ENCODE measurements around the gene PRSS27. TPM values are rescaled to one million over a fixed set of nuclear protein-coding genes. Genes with fewer than 3 reads are reported as not detected.

PRSS27 gene
- total RNA-seq, 3 donors from 2014 or later (not counting 1 experiment from before 2014, with no cell fraction given): 0.42 to 1.3 (median 1.2) TPM

GRCh38 chr16:2742323-2743006 lies 22.4 kb upstream of the PRSS27 start:
- ATAC-seq: no peak
- TF ChIP-seq, protein P1, sequence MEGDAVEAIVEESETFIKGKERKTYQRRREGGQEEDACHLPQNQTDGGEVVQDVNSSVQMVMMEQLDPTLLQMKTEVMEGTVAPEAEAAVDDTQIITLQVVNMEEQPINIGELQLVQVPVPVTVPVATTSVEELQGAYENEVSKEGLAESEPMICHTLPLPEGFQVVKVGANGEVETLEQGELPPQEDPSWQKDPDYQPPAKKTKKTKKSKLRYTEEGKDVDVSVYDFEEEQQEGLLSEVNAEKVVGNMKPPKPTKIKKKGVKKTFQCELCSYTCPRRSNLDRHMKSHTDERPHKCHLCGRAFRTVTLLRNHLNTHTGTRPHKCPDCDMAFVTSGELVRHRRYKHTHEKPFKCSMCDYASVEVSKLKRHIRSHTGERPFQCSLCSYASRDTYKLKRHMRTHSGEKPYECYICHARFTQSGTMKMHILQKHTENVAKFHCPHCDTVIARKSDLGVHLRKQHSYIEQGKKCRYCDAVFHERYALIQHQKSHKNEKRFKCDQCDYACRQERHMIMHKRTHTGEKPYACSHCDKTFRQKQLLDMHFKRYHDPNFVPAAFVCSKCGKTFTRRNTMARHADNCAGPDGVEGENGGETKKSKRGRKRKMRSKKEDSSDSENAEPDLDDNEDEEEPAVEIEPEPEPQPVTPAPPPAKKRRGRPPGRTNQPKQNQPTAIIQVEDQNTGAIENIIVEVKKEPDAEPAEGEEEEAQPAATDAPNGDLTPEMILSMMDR (IDR thresholded peaks at IDR 0.05): no peak
- no peak overlapping the region for H3K27ac Mint-ChIP-seq

DNA sequence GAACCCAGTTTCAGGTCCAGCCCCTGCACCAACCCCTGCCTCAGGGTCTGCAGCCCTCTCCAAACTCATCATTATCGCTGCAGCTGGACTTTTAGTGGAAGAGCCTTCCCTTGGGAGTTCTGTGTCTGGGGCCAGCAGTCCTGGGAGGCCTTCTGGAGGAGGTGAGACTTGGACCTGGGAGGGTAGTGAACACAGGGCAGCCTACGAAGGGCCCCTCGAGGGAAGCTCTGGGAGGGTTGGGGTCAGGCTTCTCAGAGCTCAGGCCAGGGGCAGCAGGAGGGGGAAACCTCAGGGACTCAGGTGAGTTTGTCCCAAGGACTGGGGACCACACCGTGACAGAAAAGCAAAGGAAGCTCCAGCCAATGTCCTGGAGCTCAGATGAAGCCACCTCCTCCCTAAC lies 21.1 kb upstream of the PRSS27 start:
- Mint-ChIP-seq H3K4me1 (no peaks in the 10 kb centered on the region), H3K4me3 (no peak overlapping the region), H3K27ac (no peak overlapping the region), H3K9me3 (no peaks in the 10 kb centered on the region), H3K36me3 (no peaks in the 10 kb centered on the region), H3K27me3 (ENCODE audit: low read depth in 2 of 2) (peaks cover 0 to 2% of the 10 kb centered on the region in 2 donors)
- no peak overlapping the region for H3K4me3 ChIP-seq (ENCODE audit: low read length)
- no peak for ATAC-seq
- TF ChIP-seq, protein P1 (IDR thresholded peaks at IDR 0.05): no peak
- no peaks in the 10 kb centered on the region for H3K27me3 ChIP-seq (ENCODE audit: control insufficient read depth, insufficient read depth, low read length)
- no peak for DNase-seq
- 86% methylated on average over 4 of the region's 4 CpGs for whole genome bisulfite sequencing (ENCODE audit: insufficient coverage)
- no peak overlapping the region for H3K27ac ChIP-seq (ENCODE audit: low read length)
- H3K9me3 ChIP-seq (ENCODE audit: control insufficient read depth, insufficient read depth, low read length): no peaks in the 10 kb centered on the region
- no peaks in the 10 kb centered on the region for H3K4me1 ChIP-seq (ENCODE audit: control insufficient read depth, insufficient read depth, low read length)
- no peaks in the 10 kb centered on the region for H3K36me3 ChIP-seq (ENCODE audit: control insufficient read depth, insufficient read depth, low read length)
- intact Hi-C loops (cut with micrococcal nuclease): no loop called here

More at GRCh38 chr16:2742323-2743006, 22.4 kb upstream of the PRSS27 start:
- H3K4me1 Mint-ChIP-seq: no peaks in the 10 kb centered on the region
- no peaks in the 10 kb centered on the region for H3K9me3 Mint-ChIP-seq
- H3K27me3 Mint-ChIP-seq (ENCODE audit: low read depth in 2 of 2): peaks cover 0 to 2% of the 10 kb centered on the region in 2 donors
- no peak for DNase-seq
- Histone ChIP-seq H3K9me3 (ENCODE audit: control insufficient read depth, insufficient read depth, low read length) (no peaks in the 10 kb centered on the region), H3K36me3 (ENCODE audit: control insufficient read depth, insufficient read depth, low read length) (no peaks in the 10 kb centered on the region), H3K4me1 (ENCODE audit: control insufficient read depth, insufficient read depth, low read length) (no peaks in the 10 kb centered on the region), H3K27me3 (ENCODE audit: control insufficient read depth, insufficient read depth, low read length) (no peaks in the 10 kb centered on the region), H3K4me3 (ENCODE audit: low read length) (no peak overlapping the region), H3K27ac (ENCODE audit: low read length) (no peak overlapping the region)
- H3K36me3 Mint-ChIP-seq: no peaks in the 10 kb centered on the region
- 95% methylated on average over 12 of the region's 12 CpGs for WGBS (ENCODE audit: insufficient coverage)
- H3K4me3 Mint-ChIP-seq: no peak overlapping the region
- intact Hi-C loops (cut with micrococcal nuclease): no loop called here

DNA sequence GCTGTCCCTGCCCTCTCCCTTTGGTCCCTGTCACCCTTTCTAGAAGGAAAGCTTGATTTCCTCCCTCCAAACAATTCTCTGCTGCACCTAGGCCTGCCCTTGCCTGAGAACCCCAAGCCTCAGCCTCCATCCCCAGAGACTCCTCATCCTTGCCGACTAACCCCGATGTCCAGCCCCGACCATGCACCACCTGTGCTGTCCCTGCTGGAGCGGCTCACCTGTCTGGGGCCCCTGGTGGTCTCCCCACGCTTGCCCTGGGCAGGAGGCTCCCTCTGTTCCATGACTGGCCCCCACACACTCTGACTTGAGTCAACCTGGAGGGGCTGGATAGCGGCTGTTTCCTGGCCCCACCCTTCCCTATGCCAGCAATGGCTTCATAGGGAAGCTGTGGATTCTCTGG lies 20.5 kb upstream of the PRSS27 start:
- 90% methylated on average over 6 of the region's 6 CpGs for WGBS (ENCODE audit: insufficient coverage)
- Mint-ChIP-seq H3K9me3 (no peaks in the 10 kb centered on the region), H3K27ac (no peak overlapping the region), H3K4me3 (no peak overlapping the region), H3K4me1 (no peaks in the 10 kb centered on the region), H3K36me3 (no peaks in the 10 kb centered on the region), H3K27me3 (ENCODE audit: low read depth in 2 of 2) (peaks cover 0 to 1% of the 10 kb centered on the region in 2 donors)
- TF ChIP-seq, protein P1 (IDR thresholded peaks at IDR 0.05): no peak
- Histone ChIP-seq H3K27ac (ENCODE audit: low read length) (no peak overlapping the region), H3K36me3 (ENCODE audit: control insufficient read depth, insufficient read depth, low read length) (no peaks in the 10 kb centered on the region), H3K27me3 (ENCODE audit: control insufficient read depth, insufficient read depth, low read length) (no peaks in the 10 kb centered on the region), H3K9me3 (ENCODE audit: control insufficient read depth, insufficient read depth, low read length) (no peaks in the 10 kb centered on the region), H3K4me3 (ENCODE audit: low read length) (no peak overlapping the region), H3K4me1 (ENCODE audit: control insufficient read depth, insufficient read depth, low read length) (no peaks in the 10 kb centered on the region)
- ATAC-seq: no peak
- DNase-seq: no peak
- intact Hi-C loops (cut with micrococcal nuclease): no loop called here

Measured in natural killer cell (primary cell).